ENCODE measurements around the gene FADS1.

Gene FADS1

GRCh38 chr11:61776561-61777075 is 40.2 kb downstream of the FADS1 start:
- no peak for DNase-seq (ENCODE audit: low read depth)

GRCh38 chr11:61775606-61776554 is 40.9 kb downstream of the FADS1 start:
- DNase-seq (ENCODE audit: low read depth), result no peak

GRCh38 chr11:61775106-61775505 is 41.7 kb downstream of the FADS1 start:
- DNase-seq (ENCODE audit: low read depth), result no peak

DNA sequence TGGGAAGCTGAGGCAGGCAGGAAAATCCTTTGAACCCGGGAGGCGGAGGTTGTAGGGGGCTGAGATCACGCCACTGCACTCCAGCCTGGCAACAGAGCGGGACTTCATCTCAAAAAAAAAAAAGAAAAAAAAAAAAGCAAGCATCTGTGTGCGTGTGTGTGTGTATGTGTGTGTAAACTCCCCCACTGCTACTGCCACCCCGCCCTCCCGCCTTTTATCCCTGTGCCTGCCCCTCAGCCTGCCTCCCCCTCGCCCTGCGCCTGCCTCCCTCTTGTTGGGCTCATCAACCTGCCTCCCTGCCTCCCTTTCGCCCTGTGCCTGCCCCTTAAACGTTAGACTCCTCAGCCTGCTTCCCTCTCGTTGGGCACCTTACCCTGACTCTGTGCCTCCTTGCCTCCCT is 42.4 kb downstream of the FADS1 start:
- DNase-seq (ENCODE audit: low read depth), result no peak

DNA sequence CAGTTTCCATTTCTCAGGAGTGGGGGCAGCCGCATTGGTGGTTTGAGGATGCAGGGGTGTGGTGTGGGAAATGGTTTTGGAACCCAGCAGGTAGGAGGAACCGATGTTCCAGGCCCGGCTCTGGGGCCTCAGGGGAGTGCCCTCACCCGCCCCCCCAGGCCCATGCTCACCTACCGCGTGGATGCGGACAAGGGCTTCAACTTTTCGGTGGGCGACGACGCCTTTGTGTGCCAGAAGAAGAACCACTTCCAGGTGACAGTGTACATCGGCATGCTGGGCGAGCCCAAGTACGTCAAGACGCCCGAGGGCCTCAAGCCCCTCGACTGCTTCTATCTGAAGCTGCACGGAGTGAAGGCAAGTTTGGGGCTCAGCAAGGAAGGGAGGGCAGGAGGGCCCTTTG is 43.0 kb downstream of the FADS1 start:
- DNase-seq (ENCODE audit: low read depth), result no peak

- no peak for DNase-seq (ENCODE audit: low read depth)
Measured at GRCh38 chr11:61773356-61773755, 43.4 kb downstream of the FADS1 start.

GRCh38 chr11:61771985-61772455 is 44.8 kb downstream of the FADS1 start:
- no peak for DNase-seq (ENCODE audit: low read depth)

DNA sequence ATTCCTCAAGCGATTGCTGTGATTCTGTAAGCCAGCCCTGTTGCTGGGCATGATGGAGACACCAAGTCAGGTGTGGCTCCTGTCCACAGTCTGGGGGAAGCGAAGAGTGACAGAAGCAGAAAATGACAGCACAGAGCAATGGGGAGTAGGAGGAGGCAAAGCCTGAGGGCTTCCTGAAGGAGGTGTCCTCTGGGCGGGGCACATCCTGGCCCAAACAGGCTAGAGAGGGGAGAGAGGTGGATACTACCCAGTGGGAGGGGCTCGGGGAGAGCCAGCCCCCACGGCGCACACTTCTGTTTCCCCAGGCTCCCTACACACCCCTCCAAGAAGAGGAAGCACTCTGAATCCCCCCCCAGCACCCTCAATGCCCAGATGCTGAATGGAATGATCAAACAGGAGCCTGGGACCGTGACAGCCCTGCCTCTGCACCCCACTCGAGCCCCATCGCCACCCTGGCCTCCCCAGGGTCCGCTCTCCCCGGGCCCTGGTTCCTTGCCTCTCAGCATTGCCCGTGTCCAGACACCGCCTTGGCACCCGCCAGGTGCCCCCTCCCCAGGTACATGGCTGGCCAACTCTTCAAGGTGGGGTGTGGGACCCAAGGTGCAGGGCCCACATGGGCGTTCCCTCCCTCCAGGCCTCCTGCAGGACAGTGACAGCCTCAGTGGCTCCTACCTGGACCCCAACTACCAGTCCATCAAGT is 45.5 kb downstream of the FADS1 start:
- DNase-seq (ENCODE audit: low read depth), result no peak

- no peak for DNase-seq (ENCODE audit: low read depth)
Measured at GRCh38 chr11:61769946-61770683, 46.7 kb downstream of the FADS1 start.

GRCh38 chr11:61769169-61769920 is 47.5 kb downstream of the FADS1 start:
- no peak for DNase-seq (ENCODE audit: low read depth)

DNA sequence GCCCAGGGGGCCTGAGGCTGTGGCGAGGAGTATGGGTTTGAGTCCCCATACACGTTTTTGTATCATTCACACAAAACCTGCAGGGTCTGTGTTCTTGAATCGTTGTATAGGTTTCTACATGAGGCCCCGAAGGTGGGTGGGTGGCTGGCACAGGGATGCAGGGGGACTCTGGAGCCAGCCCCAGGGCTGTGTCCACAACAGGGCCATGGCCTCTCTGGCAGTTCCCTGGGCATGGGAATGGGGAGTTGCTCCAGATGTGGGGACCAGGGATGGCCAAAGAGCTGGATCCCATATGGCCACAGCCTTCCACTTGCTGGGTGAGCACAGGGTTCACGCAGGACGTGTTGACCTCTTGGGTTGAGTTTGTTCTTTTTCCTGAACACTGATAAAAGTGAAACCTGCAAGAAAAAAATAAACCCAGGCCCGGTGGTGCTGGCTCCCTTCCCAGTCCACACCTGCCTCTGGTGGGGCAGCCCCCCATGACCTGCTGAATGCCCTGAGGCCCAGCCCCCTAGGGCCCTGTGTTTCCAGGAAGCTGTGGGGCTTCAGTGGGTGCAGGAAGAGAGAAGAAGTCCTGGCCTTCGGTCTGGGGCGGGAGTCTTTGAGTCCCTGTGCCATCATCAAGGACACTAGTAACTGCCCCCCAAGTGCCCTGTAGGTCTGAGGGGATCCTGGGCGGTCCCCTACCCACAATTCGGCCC is 48.3 kb downstream of the FADS1 start:
- DNase-seq (ENCODE audit: low read depth), result no peak

- DNase-seq (ENCODE audit: low read depth), result no peak
Measured at GRCh38 chr11:61766353-61766841, 50.4 kb downstream of the FADS1 start.

DNA sequence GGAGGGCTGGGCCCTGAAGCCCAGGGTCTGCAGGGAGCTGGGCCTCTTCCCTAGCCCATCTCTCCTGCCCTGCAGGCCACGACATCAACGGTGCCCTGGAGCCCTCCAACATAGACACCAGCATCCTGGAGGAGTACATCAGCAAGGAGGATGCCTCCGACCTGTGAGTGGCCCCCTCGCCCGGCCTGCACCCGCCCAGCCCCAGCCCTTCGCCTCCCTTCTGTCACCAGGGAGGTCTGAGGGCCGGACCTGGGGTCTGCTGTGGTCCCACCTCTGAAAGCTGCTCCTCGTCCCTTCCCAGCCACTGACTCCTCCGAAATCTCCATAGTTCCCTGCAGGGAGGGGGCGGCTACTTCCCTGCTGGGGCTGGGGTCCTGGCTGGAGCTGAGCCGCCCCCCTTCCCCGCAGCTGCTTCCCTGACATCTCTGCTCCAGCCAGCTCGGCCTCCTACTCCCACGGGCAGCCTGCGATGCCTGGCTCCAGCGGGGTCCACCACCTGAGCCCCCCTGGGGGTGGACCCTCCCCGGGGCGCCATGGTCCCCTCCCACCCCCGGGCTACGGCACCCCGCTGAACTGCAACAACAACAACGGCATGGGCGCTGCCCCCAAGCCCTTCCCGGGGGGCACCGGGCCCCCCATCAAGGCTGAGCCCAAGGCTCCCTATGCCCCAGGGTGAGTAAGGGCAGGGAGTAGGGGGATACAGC is 51.1 kb downstream of the FADS1 start:
- no peak for DNase-seq (ENCODE audit: low read depth)

- no peak for DNase-seq (ENCODE audit: low read depth)
Measured at GRCh38 chr11:61764606-61765260, 52.1 kb downstream of the FADS1 start.

DNA sequence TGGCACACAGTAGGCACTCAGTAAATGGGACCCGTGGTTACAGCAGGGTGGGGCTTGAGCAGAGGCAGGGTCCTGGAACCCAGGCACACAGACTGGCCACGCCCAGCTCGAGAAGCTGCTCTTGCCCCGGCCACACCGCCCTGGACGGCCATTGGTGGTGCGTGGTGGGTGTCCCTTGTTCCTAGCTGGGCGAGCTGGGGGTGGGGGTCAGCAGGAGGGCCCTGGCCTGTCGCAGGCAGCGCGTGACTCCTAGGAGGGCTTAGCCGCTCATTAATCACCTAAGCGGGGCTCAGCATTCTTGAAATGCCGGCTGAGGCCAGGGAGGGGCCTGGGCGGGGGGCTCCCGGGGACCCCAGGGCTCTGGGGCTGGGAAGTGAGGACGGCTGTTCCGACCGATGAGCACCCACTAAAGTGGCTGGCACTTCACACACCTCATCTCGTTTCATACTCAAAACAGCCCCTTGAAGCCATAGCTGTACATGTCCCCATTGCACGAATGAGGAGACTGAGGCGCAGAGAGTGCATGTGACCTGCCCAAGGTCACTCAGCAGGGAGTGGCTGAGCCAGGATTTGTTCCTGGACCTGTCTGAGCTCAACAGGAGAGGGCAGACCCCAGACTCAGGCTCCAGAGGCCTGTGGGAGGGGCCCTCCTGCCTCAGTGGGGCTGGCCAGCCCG is 52.7 kb downstream of the FADS1 start:
- DNase-seq (ENCODE audit: low read depth), result no peak

GRCh38 chr11:61762798-61763197 is 54.0 kb downstream of the FADS1 start:
- no peak for DNase-seq (ENCODE audit: low read depth)

- DNase-seq (ENCODE audit: low read depth), result no peak
Measured at GRCh38 chr11:61762223-61762615, 54.6 kb downstream of the FADS1 start.

DNA sequence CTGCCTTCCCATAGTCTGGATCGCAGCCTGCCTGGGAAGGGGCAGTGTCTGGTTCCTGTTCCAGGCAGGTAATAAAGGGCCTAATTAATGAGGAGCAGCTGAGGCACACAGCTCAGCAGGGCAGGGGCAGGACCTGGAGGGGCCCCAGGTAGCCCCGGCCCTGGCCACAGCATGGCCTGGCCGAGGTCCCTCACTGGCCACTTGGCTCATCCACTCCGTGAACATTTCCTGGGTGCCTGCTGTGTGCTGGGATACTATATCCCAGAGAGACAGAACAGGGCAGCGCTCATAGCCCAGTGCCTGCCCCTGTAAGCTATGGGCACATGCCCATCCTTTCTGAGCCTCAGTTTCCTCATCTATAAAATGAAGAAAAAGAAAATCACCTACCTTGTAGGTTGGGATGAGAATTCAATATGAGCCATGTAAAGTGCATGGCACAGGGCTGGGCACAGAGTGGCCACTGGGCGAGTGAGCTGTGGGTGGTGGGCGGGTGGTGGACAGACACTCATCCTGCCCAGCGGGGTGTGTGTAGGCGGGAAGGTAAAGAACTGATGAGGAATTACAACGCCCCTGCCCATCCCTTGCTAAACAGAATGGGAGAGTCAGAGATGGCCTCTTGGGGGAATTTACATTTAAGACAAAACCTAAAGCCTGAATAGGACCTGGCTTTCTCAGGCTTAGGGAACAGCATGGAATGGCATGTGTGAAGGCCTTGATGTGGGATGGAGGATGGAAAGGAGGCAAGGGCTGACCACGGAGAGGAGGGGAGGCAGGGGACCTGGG is 55.2 kb downstream of the FADS1 start:
- DNase-seq (ENCODE audit: low read depth), result no peak
